Stimulated activated CD8-positive, alpha-beta memory T cell treated with anti-CD3 and anti-CD28 coated beads, Interleukin-2, amount 100 ng/mL, for 48 hours (primary cell): Measurements from ENCODE around the gene KRT4.
"Not testable (repeated sequence)": the region's sequence is repeated elsewhere in the genome, so short reads cannot be mapped to it uniquely, and the experiment has no call there.

Source experiments
- DNase-seq, 2 donors: peaks; one replicate each; pipeline ENCODE4 v3.0.0-alpha.2; 2020; ENCODE audit warnings: low read depth in 2 of 2

KRT4 gene

DNA sequence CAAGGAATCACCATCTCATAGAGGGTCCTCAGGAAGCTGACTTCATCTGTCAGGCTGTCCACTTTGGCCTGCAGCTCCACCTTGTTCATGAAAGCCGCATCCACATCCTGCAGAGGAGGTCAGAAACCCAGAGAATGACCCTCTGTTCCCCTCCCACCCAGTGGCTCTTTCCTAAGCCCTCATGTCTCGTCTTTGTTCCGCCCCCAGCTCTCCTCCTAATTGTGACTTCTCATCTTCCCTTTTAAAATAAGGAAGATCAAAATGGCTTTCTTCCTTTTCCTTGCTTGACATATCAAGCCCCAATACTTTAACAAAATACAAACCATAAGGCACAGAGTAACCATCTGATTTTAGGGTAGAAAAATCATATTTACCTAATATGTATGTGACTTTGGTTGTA is 41.1 kb downstream of the KRT4 start:
- no peak for DNase-seq

GRCh38 chr12:52772188-52772587 is 41.7 kb downstream of the KRT4 start:
- DNase-seq = no peak

GRCh38 chr12:52771505-52771904 is 42.4 kb downstream of the KRT4 start:
- no peak for DNase-seq

DNA sequence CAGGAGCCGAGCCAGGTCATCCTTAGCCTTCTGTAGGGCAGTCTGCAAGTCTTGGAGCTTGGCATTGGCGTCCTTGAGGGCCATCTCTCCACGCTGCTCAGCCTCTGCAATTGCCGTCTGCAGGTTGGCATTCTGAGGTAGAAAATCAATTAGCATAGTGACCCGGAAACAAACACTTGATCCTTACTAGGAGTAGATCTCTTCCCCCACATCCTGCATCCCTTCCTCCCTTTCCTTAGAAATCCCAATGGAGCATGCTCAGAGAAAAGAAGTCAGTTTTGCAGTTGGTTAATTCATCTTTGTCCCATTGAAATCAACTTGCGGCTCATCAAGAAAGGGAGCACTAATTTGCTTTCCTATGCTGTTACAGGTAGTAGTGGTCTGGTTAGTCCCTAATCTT is 42.8 kb downstream of the KRT4 start:
- no peak for DNase-seq

DNA sequence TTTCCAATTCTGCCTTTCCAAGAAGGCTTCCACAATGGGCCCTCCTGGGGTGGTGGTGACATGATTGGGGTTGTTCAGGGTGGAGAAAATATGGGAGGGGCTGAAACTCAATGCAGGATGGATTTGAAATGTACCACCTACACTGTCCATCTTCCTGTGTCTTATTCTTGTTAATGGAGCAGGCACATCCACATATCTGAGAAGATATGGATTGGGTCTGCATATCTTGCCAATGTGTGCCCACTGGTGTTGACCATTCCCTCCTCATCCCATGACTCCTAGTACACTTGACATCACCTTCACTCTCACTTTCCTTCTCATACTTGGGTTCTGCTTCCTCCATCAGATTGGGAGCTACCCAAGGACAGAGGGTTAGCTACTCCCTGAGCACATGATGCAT is 44.0 kb downstream of the KRT4 start:
- no peak for DNase-seq

GRCh38 chr12:52769354-52769753 is 44.6 kb downstream of the KRT4 start:
- DNase-seq = no peak

GRCh38 chr12:52768479-52769200 is 45.3 kb downstream of the KRT4 start:
- no peak for DNase-seq

GRCh38 chr12:52767427-52767826 is 46.5 kb downstream of the KRT4 start:
- DNase-seq = no peak

- no peak for DNase-seq
These were observed 46.9 kb downstream of the KRT4 start for GRCh38 chr12:52767020-52767379.

DNA sequence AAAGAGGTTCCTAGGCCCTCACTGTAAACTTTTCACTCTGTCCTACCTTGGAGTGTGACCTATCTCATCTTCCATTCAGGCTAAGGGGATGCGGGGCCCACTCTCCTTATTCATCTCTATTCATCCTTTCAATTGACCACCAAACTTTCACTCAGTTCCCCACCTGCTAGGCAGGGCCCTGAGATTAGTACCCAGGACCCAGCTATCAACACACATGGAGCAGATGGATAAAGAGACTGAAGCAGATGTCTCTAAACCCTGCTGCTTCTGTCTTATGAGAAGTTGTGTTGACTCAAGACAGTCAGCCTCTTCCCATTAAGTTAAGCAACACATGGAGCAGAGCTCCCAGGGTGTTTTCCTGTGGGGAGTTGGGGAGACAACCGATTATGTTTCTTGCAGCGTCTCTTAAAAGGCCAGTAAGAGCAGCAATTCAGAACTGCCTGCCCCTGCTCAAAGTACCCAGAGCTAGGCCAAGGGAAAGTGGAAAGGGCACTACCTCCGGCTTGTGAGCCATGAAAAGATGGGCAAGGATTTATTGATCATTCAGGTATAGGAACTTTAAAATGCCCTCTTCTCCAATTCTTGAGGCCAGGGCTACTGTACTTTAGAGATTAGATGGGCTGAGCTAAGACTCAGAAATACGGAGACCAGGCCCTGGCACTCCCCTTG is 47.4 kb downstream of the KRT4 start:
- no peak for DNase-seq

- DNase-seq = no peak
These were observed 48.2 kb downstream of the KRT4 start for GRCh38 chr12:52765702-52766101.

- no peak for DNase-seq
These were observed 49.9 kb downstream of the KRT4 start for GRCh38 chr12:52763991-52764390.

- no peak for DNase-seq
These were observed 50.8 kb downstream of the KRT4 start for GRCh38 chr12:52763036-52763659.

- no peak for DNase-seq
These were observed 52.1 kb downstream of the KRT4 start for GRCh38 chr12:52761802-52762201.

DNA sequence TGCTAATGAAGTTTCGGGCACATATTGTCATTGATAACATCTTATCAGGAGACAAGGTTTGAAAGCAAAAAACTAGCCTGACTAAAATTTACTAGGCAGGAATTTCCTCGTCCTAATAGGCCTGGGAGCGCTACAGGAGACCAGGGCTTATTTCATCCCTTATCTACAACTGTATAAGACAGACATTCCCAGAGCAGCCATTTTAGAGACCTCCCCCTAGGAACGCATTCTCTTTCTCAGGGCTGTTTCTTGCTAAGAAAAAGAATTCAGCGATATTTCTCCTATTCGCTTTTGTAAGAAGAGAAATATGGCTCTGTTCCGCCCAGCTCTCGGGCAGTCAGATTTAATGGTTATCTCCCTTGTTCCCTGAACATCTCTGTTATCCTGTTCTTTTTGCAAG is 52.7 kb downstream of the KRT4 start:
- not testable (repeated sequence) for DNase-seq

DNA sequence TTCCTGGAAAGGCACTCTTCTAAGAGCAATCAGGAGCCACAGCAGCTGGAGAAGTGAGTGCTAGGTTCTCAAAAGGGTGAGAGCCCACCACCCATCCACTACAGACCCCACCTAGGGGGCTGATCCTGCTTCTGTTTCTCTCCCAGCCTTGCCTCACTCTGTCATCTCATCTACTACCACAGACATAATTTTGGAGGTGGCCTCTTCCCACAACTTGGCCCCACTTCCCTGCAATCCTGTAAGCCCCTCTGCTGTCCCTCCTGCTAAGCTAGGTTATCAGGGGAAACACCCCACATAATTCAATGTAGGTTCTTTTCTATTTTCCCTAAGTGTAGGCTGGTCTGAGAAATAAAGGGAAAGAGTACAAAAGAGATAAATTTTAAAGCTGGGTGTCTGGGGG is 53.3 kb downstream of the KRT4 start:
- no peak for DNase-seq

DNA sequence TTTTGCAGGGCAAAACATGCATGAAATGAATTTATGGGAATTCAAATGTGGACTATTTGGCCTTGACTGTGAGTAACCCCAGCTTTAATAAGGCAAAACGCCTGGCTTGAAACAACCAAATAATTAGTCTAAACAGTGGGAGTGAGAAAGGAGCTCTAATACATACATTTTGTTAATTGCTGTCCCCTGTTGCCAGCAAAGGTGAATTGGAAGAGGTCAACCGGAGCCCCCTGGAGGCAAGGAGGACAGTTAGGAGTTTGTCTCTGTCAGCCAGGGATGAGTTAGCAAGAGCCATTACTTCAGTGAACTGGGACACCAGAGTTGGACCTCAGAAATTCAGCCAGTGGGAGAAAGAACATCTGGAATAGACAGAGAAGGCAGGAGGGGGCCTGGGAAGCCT is 54.2 kb downstream of the KRT4 start:
- no peak for DNase-seq

DNA sequence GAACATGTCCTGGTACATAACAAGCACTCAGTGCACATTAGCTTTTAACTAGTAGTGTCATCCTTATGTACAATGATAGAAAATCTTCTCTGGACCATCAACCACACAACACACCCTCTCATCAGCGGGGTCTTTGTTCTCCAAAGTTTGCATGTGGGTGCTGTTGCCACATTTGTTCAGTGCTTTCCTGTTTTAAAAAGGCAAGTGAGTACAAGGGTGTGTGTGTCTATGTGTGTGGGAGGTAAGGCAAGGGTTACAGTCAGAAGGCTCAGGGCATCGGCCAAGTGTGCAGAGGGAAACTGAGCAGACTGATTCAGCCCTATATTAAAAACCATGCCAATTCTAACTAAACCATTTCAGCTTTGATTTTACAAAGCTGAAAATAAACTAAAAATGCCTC is 54.7 kb downstream of the KRT4 start:
- no peak for DNase-seq

DNA sequence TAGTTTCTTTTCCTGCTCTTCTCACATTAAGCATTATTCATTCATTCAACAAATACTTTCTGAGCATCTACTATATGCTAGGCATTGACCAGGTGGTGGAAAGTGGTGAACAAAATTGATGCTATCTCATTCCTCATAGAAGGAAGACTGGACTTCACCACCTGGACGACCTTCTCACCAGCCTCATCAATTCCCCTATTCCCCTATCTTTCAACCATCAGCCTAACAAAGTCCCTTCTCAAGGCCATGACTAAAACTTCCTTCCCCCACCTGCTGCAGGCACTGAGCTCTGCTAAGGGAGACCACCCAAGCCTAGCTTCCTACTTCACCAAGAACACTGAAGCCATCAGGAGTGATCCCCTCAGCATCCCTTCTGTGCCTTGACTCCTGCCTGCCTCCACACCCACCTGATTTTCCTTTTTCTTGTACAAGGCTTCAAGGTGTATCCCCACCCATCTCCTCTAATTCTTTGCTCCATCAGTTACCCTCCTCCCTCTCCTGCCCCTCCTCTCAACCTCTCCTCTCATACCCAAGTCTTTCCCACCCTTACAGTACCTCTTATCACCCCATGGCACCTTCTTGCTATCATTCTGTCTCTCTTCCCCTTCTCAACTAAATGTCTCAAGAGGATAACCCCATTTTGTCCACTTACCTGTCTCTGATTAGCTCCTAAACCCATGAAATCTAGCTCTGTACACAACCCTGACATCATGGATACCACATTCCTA is 56.3 kb downstream of the KRT4 start:
- no peak for DNase-seq
